GM23338 (cell line): Measurements from ENCODE around the gene SNX32. TPM values are rescaled to one million over a fixed set of nuclear protein-coding genes. Genes with fewer than 3 reads are reported as not detected.

Experiments used
- ATAC-seq: fragments of 200-7000 bp; cut with Tn5 transposase; 3 replicates; pipeline ENCODE4 v1.9.1; 2020
- DNase-seq: peaks from one replicate; pipeline ENCODE4 v3.0.0-alpha.2; 2015; ENCODE audit warnings: low spot score
- H2AFZ ChIP-seq: fragments of 200-600 bp; sonication (generic); 2 replicates; pipeline ENCODE4 v1.8.0; 2016; ENCODE audit warnings: antibody characterized with exemption, mild to moderate bottlenecking, moderate library complexity
- H3F3A ChIP-seq: fragments of 200-600 bp; sonication (generic); replicated peaks from 2 replicates; pipeline ENCODE4 v1.8.0; 2017; ENCODE audit warnings: antibody characterized with exemption, mixed run types, low read depth
- H3K27ac ChIP-seq: fragments of 200-600 bp; sonication (generic); 2 replicates; pipeline ENCODE4 v1.6.1; 2016; ENCODE audit warnings: low read depth
- H3K27me3 ChIP-seq: fragments of 200-600 bp; sonication (generic); 2 replicates; pipeline ENCODE4 v1.8.0; 2016; ENCODE audit warnings: mild to moderate bottlenecking, mixed run types, moderate library complexity; ENCODE audit not compliant: insufficient read depth
- H3K36me3 ChIP-seq: fragments of 200-600 bp; sonication (generic); 2 replicates; pipeline ENCODE4 v1.8.0; 2016; ENCODE audit warnings: mild to moderate bottlenecking; ENCODE audit not compliant: insufficient read depth
- H3K4me1 ChIP-seq: fragments of 200-600 bp; sonication (generic); 2 replicates; pipeline ENCODE4 v1.8.0; 2016; ENCODE audit warnings: mild to moderate bottlenecking, moderate library complexity; ENCODE audit not compliant: insufficient read depth
- H3K4me2 ChIP-seq: fragments of 200-600 bp; sonication (generic); 2 replicates; pipeline ENCODE4 v1.7.1; 2017; ENCODE audit warnings: mixed run types
- H3K4me3 ChIP-seq: fragments of 200-600 bp; sonication (generic); 2 replicates; pipeline ENCODE4 v1.6.1; 2016; ENCODE audit warnings: mixed run types
- H3K79me2 ChIP-seq: fragments of 200-600 bp; sonication (generic); replicated peaks from 2 replicates; pipeline ENCODE4 v1.8.0; 2017; ENCODE audit warnings: mild to moderate bottlenecking; ENCODE audit not compliant: insufficient read depth
- H3K9me2 ChIP-seq: fragments of 200-600 bp; sonication (generic); 2 replicates; pipeline ENCODE4 v1.8.0; 2017; ENCODE audit not compliant: insufficient read depth
- H4K20me1 ChIP-seq: fragments of 200-600 bp; sonication (generic); replicated peaks from 2 replicates; pipeline ENCODE4 v1.8.0; 2017; ENCODE audit warnings: mild to moderate bottlenecking; ENCODE audit not compliant: insufficient read depth
- H3K27ac Mint-ChIP-seq: 2 replicates; pipeline ENCODE4 v1.8.0; 2020; ENCODE audit warnings: inconsistent platforms, mild to moderate bottlenecking, moderate library complexity, mixed read lengths
- H3K27me3 Mint-ChIP-seq: 3 replicates; pipeline ENCODE4 v1.8.0; 2022; ENCODE audit warnings: low read depth, mild to moderate bottlenecking, moderate library complexity, mixed read lengths, inconsistent platforms; ENCODE audit not compliant: insufficient read depth, poor library complexity
- H3K36me3 Mint-ChIP-seq: 3 replicates; pipeline ENCODE4 v1.8.0; 2021; ENCODE audit warnings: low read depth, mild to moderate bottlenecking, inconsistent platforms, moderate library complexity, mixed read lengths
- H3K4me1 Mint-ChIP-seq: 3 replicates; pipeline ENCODE4 v1.8.0; 2020; ENCODE audit warnings: mild to moderate bottlenecking, inconsistent platforms, mixed read lengths
- H3K4me3 Mint-ChIP-seq: 3 replicates; pipeline ENCODE4 v1.8.0; 2021; ENCODE audit warnings: moderate library complexity, mild to moderate bottlenecking, inconsistent platforms, mixed read lengths
- H3K9me3 Mint-ChIP-seq: 3 replicates; pipeline ENCODE4 v1.8.0; 2020; ENCODE audit warnings: moderate library complexity, mild to moderate bottlenecking, inconsistent platforms, mixed read lengths
- EZH2phosphoT487 ChIP-seq: fragments of 200-600 bp; sonication (generic); IDR thresholded peaks from one replicate; pipeline ENCODE4 v1.8.1; 2018; ENCODE audit warnings: antibody characterized with exemption; ENCODE audit not compliant: unreplicated experiment
- POLR2AphosphoS5 ChIP-seq: IDR thresholded peaks from 2 replicates; pipeline ENCODE4 v1.6.1; 2016; ENCODE audit warnings: antibody characterized with exemption, low read depth
- STAT1 ChIP-seq: IDR thresholded peaks from one replicate; pipeline ENCODE4 v1.6.1; 2016; ENCODE audit warnings: antibody characterized with exemption; ENCODE audit not compliant: unreplicated experiment
- polyA plus RNA-seq: library from polyadenylated mRNA; unstranded; fragments of >200 nt; fragmentation: Nextera tagmentation; extraction: Ambion mirVana; gene quantifications from 2 replicates; pipeline ENCODE4 v1.2.1, GENCODE V29; 2016
- total RNA-seq: library from RNA; depleted of rRNA; stranded (reverse); fragments of >200 nt; shearing (Covaris generic); gene quantifications from 2 replicates; pipeline ENCODE4 v1.2.3, GENCODE V29; 2014
- TF ChIP-seq, protein P1 (sequence below): fragments of 250-450 bp; sonication (Bioruptor Pico); IDR thresholded peaks from 2 replicates; pipeline ENCODE4 v1.5.0; 2020; ENCODE audit warnings: mild to moderate bottlenecking, moderate library complexity

SNX32 gene
- total and polyA plus RNA-seq, 2 experiments from 2014 or later, result 0.49 to 1.2 TPM

- H3K27me3 Mint-ChIP-seq, result peaks cover 49% of the 10 kb centered on the region
Measured at GRCh38 chr11:65897020-65897471, 63.3 kb downstream of the SNX32 start.

More at GRCh38 chr11:65897020-65897471, 63.3 kb downstream of the SNX32 start:
- peaks cover 16% of the 10 kb centered on the region for H3K4me1 ChIP-seq
- H3K27me3 ChIP-seq, result peaks cover 39% of the 10 kb centered on the region
- H3F3A ChIP-seq, result peaks cover 22% of the 10 kb centered on the region
- H3K4me2 ChIP-seq, result no peak overlapping the region
- H3K36me3 ChIP-seq, result no peaks in the 10 kb centered on the region
- H3K4me1 Mint-ChIP-seq, result peaks cover 19% of the 10 kb centered on the region
- H3K4me3 Mint-ChIP-seq, result no peak overlapping the region
- H3K27ac Mint-ChIP-seq, result no peak overlapping the region
- no peaks in the 10 kb centered on the region for H3K9me2 ChIP-seq
- peaks cover 1% of the 10 kb centered on the region for H3K79me2 ChIP-seq
- H3K36me3 Mint-ChIP-seq, result peaks cover 9% of the 10 kb centered on the region
- DNase-seq, result no peak
- TF ChIP-seq STAT1 (no peak), EZH2phosphoT487 (no peak), POLR2AphosphoS5 (no peak)
- TF ChIP-seq, protein P1, sequence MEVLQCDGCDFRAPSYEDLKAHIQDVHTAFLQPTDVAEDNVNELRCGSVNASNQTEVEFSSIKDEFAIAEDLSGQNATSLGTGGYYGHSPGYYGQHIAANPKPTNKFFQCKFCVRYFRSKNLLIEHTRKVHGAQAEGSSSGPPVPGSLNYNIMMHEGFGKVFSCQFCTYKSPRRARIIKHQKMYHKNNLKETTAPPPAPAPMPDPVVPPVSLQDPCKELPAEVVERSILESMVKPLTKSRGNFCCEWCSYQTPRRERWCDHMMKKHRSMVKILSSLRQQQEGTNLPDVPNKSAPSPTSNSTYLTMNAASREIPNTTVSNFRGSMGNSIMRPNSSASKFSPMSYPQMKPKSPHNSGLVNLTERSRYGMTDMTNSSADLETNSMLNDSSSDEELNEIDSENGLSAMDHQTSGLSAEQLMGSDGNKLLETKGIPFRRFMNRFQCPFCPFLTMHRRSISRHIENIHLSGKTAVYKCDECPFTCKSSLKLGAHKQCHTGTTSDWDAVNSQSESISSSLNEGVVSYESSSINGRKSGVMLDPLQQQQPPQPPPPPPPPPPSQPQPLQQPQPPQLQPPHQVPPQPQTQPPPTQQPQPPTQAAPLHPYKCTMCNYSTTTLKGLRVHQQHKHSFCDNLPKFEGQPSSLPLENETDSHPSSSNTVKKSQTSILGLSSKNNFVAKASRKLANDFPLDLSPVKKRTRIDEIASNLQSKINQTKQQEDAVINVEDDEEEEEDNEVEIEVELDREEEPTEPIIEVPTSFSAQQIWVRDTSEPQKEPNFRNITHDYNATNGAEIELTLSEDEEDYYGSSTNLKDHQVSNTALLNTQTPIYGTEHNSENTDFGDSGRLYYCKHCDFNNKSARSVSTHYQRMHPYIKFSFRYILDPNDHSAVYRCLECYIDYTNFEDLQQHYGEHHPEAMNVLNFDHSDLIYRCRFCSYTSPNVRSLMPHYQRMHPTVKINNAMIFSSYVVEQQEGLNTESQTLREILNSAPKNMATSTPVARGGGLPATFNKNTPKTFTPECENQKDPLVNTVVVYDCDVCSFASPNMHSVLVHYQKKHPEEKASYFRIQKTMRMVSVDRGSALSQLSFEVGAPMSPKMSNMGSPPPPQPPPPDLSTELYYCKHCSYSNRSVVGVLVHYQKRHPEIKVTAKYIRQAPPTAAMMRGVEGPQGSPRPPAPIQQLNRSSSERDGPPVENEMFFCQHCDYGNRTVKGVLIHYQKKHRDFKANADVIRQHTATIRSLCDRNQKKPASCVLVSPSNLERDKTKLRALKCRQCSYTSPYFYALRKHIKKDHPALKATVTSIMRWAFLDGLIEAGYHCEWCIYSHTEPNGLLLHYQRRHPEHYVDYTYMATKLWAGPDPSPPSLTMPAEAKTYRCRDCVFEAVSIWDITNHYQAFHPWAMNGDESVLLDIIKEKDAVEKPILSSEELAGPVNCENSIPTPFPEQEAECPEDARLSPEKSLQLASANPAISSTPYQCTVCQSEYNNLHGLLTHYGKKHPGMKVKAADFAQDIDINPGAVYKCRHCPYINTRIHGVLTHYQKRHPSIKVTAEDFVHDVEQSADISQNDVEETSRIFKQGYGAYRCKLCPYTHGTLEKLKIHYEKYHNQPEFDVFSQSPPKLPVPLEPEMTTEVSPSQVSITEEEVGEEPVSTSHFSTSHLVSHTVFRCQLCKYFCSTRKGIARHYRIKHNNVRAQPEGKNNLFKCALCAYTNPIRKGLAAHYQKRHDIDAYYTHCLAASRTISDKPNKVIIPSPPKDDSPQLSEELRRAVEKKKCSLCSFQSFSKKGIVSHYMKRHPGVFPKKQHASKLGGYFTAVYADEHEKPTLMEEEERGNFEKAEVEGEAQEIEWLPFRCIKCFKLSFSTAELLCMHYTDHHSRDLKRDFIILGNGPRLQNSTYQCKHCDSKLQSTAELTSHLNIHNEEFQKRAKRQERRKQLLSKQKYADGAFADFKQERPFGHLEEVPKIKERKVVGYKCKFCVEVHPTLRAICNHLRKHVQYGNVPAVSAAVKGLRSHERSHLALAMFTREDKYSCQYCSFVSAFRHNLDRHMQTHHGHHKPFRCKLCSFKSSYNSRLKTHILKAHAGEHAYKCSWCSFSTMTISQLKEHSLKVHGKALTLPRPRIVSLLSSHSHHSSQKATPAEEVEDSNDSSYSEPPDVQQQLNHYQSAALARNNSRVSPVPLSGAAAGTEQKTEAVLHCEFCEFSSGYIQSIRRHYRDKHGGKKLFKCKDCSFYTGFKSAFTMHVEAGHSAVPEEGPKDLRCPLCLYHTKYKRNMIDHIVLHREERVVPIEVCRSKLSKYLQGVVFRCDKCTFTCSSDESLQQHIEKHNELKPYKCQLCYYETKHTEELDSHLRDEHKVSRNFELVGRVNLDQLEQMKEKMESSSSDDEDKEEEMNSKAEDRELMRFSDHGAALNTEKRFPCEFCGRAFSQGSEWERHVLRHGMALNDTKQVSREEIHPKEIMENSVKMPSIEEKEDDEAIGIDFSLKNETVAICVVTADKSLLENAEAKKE (CRISPR knock-in tag), result no peak
- no peak overlapping the region for H3K27ac ChIP-seq
- peaks cover 2% of the 10 kb centered on the region; the same call in 1 of the 3 replicates for H3K9me3 Mint-ChIP-seq
- H2AFZ ChIP-seq, result no peak overlapping the region
- H4K20me1 ChIP-seq, result peaks cover 4% of the 10 kb centered on the region
- ATAC-seq, result no peak
- no peak overlapping the region for H3K4me3 ChIP-seq
